SKM-1 (cell line): Measurements from ENCODE around the gene CLMN.
"Not testable (repeated sequence)": the region's sequence is repeated elsewhere in the genome, so short reads cannot be mapped to it uniquely, and the experiment has no call there.

Experiments used
- DNase-seq: peaks from one replicate; lab custom pipeline; 2025; ENCODE audit not compliant: unreplicated experiment; lab: John Stamatoyannopoulos, UW

The CLMN gene

GRCh38 chr14:95222870-95223398 lies 96.8 kb downstream of the CLMN start:
- DNase-seq = no peak

- DNase-seq = no peak
Measured at GRCh38 chr14:95222151-95222631, 97.5 kb downstream of the CLMN start.

GRCh38 chr14:95221531-95221930 lies 98.2 kb downstream of the CLMN start:
- DNase-seq = no peak

DNA sequence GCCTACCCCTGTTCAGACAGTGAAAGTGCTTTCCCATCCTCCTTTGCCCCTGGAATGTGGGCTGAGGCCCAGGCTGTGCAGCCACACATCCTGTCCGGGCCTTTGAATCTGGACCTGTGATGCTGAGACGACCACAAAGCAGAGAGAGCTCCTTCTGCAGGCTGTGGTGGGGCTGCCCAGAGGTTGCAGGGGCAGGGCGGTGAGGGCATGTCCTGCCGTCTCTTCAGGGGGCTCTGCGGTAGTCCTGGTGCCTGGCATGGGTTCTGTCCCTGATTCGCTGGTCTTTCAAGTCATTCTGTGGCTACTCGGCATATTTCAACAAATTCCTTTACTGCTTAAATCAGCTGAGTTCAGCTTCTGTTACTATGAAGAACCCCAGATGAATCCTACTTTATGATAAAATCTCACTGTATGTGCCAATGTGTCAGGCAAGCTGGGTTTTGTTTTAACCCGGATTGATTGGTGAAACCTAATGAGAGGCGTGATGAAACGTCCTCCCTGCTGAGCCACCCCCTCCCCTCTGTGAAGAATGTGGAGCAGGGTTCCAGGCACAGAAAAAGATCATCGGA lies 99.0 kb downstream of the CLMN start:
- no peak for DNase-seq

DNA sequence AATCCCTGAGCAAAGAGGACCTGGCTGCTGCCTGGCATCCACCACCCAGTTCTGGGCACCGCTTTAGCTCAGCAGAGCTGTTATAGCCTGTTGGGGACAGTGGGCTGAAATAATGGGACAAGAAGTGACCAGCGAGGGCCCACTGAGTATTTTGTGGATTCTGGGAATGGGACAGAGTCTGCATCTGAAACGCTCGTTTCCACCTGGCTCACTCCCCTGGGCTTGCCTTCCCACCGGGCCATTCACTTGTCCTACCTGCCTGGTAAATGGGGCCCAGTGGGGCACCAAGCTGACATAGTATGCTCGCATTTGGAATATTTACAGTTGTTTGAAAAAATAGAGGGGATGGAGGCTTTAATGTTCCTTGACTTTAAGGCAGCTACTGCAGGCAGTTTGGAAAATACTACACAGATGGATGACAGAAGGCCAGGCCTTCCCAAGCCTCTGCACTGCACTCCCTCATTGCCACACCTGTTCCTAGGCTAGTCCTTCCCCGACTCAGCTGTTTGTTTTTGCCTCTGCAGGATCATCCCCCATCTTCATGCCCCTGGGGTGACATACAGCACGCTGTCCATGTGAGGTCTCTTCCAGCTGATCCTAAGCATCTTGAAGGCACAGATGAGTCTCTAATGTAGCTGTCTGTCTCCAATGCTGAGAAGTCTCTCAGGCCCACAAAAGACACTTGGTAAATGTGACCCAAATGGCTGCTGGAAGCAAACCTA lies 101.1 kb downstream of the CLMN start:
- no peak for DNase-seq

GRCh38 chr14:95218006-95218405 lies 101.7 kb downstream of the CLMN start:
- DNase-seq = no peak

GRCh38 chr14:95217391-95217900 lies 102.3 kb downstream of the CLMN start:
- no peak for DNase-seq

- DNase-seq = no peak
Measured at GRCh38 chr14:95216008-95216407, 103.7 kb downstream of the CLMN start.

- DNase-seq = no peak
Measured at GRCh38 chr14:95215094-95215725, 104.5 kb downstream of the CLMN start.

GRCh38 chr14:95213774-95214173 lies 105.9 kb downstream of the CLMN start:
- no peak for DNase-seq

DNA sequence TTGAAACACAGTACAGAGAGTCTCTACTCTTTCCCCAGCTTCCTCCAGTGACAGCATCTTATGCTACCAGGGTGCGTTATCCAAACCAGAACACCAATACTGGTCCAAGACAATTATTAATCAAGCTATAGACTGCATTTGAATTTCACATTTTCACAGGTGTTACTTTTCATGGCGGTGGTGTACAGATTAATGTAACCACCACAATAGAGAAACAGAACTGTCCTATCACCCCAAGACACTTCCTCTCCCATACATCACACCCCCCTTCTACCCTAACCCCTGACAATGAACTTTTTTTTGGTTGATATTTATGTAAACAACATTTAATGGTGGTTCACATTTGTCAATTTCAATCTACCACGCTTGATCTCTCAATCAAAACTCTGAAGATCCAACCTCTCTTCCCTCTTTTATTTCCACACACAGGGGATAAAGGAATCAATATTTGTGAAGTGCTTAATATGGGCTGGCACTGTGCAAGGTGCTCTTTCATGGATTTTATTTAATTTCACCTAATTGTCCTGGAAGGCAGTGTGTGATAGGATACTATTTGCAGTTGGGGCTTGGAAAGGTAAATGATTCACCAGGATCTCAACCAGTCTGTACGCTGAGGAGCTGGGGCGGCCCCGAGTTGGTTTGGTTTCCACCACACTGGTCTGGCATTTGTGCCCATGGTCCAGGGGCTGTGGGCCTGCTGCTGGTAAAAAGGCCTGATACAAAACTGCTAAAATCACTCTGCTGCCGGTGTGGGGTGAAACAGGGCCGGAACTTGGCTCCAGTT lies 107.8 kb downstream of the CLMN start:
- no peak for DNase-seq

DNA sequence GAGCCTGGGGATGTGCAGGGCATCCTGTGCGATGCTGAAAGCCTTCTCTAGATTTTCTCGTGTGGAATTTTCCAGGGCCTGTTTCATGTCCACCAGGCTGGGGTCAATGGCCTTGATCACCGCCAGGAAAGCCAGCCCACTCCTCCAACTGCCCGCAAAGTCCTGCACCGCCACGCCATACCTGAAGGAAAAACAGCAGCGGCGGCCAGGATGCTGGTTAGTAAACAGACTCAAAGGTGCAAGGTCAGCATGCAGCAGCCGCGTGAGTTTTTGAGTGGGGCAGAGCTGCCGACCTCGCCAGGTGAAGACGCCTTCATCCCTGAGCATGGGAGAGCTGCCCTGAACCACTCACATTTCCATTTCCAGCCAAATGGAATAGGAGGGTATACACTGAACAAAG lies 109.0 kb downstream of the CLMN start:
- no peak for DNase-seq

DNA sequence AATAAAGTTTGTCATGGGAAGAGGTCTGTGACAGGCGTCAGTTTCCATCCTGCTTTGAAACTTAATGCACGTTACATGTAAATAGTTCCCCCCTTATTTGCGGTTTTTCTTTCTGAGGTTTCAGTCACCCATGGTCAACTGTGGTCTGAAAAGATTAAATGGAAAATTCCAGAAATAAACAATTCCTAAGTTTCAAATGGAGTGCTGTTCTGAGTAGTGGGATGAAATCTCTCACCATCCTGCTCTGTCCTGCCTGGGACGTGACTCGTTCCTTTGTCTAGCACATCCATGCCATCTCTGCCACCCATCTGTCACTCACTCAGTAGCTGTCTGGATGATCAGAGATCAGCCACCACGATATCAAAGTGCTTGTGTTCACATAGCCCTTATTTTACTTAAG lies 111.1 kb downstream of the CLMN start:
- no peak for DNase-seq

DNA sequence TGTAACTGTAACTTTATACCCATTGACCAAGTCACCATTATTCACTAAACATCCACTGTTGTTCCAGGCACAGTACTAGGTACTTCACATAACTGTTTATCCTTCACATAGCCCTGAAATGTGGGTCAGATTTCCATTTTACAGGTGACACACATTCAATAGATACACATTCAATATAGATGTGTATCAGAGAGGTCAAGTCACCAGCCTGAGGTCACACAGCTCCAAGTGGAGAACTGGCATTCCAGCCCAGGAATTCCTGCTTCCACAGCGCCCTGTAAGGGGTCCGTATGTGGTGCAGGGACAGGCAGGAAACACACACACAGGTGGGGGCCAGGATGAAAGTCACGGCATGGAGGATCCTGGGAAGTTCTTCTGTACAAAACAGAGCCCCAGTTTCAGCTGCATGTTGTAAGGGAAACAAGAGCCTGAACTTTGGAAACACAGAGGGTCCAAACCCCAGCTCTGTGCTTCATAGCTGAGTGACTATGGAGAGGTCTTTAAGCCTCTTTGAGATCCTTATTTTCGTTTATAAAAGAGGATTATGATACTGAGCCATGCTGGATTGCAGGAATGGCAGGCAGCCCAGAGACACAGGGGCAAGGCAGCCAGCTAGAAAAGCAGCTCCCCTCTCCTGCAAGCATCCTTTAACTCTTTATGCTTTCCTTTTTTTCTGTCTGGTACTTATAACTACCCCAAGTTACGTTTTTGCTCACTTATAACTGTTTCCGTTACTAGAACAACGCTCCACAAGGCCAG lies 112.1 kb downstream of the CLMN start:
- DNase-seq = no peak

DNA sequence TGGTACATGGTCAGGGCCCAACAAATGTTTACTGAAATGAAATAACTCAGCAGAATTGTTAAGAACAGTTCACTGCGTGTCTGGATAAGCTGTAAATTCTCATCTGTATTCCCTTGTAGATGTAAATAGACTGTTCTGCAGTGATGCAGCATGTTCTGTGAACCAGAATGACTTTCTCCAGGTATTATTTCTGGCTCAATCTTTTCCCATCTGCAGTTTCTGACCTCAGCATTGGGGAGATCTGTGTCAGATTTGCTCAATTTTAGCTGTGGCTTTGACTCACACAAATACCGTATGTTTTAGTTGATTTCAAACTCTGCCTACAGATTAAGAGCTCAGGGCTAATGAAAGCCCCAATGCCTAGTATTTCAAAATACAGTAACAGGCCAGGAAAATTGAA lies 113.2 kb downstream of the CLMN start:
- DNase-seq = no peak

DNA sequence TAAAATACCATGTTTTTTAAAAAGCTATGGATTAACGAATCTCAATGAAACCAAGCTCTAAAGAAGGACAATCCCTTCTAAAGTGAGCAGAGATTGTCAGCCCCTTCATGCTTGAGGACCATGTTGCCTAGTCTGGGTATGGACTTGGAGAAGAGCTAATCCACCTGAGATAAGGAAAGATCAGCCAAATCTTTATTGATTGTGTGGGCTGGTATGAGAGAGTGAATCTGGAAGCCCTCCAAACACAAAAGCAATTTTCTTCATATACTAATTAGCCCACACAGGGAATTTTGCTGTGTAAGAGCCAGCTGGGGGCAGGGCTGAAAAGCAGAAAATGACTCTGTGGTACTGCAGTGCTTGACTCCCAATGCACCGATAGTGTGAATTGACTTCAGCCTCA lies 115.0 kb downstream of the CLMN start:
- no peak for DNase-seq

- DNase-seq = not testable (repeated sequence)
Measured at GRCh38 chr14:95201745-95202144, 118.0 kb downstream of the CLMN start.

DNA sequence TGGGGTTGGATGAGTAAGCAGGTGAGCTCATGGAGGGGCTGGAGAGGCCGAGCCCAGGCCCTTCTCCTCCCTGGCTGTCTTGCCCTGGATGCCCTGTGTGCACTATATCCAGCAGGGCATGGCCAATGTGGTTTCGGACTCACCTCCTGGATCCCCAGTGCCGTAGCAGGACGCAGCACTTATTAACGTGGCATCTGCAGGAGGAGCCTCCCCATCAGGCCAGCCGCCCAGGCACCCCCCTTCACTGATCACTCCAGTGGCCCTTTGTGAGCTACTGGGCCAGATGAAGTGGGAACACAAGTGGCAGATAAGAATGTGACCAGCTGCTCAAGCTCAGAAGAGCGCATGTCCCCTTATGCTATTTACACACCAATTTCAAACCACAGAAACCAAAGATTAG lies 119.3 kb downstream of the CLMN start:
- no peak for DNase-seq

DNA sequence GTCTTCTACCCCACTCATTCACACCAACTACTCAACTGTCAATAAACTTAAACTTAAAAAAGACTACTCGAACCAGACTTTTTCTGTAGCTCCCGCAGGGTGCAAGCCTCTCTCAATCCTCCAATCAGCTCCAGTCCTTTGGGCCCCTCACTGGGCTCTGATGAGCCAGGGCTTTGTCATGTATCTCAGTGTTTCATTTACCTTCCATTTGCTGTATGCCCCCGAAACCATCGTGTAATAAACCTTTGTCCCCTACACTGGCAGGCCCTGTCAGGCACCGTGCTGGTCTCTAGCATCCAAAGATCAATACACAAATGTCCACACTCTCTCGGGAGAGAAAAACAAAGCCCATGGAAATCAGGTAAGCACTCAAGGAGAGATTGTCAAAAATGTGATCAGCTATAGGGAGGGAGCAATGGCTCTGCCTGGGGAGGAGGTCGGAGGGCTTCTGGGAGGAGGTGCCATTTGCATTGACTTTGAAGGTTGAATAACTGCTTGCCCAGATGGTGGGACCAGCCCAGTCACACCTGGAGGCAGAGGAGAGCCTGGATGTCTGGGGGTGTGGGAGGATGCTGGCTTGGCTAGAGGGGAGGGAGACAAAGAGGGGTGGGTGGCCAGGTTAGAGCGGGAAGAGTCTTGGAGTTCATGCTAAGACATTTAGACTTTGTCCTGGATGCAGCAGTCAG lies 120.3 kb downstream of the CLMN start:
- no peak for DNase-seq

DNA sequence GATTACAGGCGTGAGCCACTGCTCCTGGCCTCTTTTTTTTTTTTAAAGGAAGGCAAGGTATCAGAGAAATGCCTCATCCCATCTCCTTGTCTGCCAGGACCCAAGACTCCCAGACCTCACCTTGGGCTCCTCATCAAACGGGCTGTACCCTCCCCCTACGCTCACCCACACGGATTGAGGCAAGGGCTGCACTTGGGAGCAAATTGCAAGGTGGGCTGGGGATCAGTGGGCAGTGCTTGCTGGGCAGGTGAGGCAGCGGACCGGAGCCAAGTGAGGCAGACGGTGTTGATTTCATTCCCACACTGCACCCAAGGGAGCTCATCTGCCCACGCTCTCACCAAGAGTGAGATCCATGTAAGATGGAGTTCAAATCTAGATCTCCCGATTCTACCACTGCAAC lies 121.4 kb downstream of the CLMN start:
- no peak for DNase-seq
